ENCODE data around the gene RAB23.

RAB23 gene

GRCh38 chr6:57221936-57222742 lies at the start of gene RAB23:
Gene RAB23, minus strand, starts transcription at chr6:57222307. Its CDS starts 11,927 bp downstream, at chr6:57210380.
- peak in 54 of 56 donors; percentile 17 to 89 (median 78) for DNase-seq

GRCh38 chr6:57268294-57268640 lies 46.2 kb upstream of the RAB23 start:
- DNase-seq = no peak

GRCh38 chr6:57267586-57268293 lies 45.6 kb upstream of the RAB23 start:
- DNase-seq = no peak

GRCh38 chr6:57265755-57266221 lies 43.7 kb upstream of the RAB23 start:
- no peak for DNase-seq

GRCh38 chr6:57263739-57264138 lies 41.6 kb upstream of the RAB23 start:
- no peak for DNase-seq

- DNase-seq = no peak
Observed at GRCh38 chr6:57262901-57263694, 41.0 kb upstream of the RAB23 start.

- DNase-seq = peak in 26 of 56 donors; percentile 1 to 36 (median 15)
Observed at GRCh38 chr6:57262488-57262887, 40.4 kb upstream of the RAB23 start.

GRCh38 chr6:57261926-57262325 lies 39.8 kb upstream of the RAB23 start:
- DNase-seq = peak in 1 of 56 donors; percentile 11

- no peak for DNase-seq
Observed at GRCh38 chr6:57259064-57259463, 37.0 kb upstream of the RAB23 start.

GRCh38 chr6:57257911-57258541 lies 35.9 kb upstream of the RAB23 start:
- DNase-seq = no peak

- no peak for DNase-seq
Observed at GRCh38 chr6:57256541-57256940, 34.4 kb upstream of the RAB23 start.

GRCh38 chr6:57255451-57256169 lies 33.5 kb upstream of the RAB23 start:
- no peak for DNase-seq

- DNase-seq = no peak
Observed at GRCh38 chr6:57254055-57254717, 32.1 kb upstream of the RAB23 start.

- no peak for DNase-seq
Observed at GRCh38 chr6:57252975-57253374, 30.9 kb upstream of the RAB23 start.

GRCh38 chr6:57252137-57252536 lies 30.0 kb upstream of the RAB23 start:
- no peak for DNase-seq

GRCh38 chr6:57250348-57250747 lies 28.2 kb upstream of the RAB23 start:
- no peak for DNase-seq

- no peak for DNase-seq
Observed at GRCh38 chr6:57248311-57248895, 26.3 kb upstream of the RAB23 start.

- no peak for DNase-seq
Observed at GRCh38 chr6:57247603-57248002, 25.5 kb upstream of the RAB23 start.

GRCh38 chr6:57246307-57246706 lies 24.2 kb upstream of the RAB23 start:
- no peak for DNase-seq

- DNase-seq = no peak
Observed at GRCh38 chr6:57243954-57244353, 21.8 kb upstream of the RAB23 start.
